AG09309 (cell line): Measurements from ENCODE around the gene BTC.
"Not testable (repeated sequence)": the region's sequence is repeated elsewhere in the genome, so short reads cannot be mapped to it uniquely, and the experiment has no call there.

Experiments
- DNase-seq: peaks from one replicate; pipeline ENCODE4 v3.0.0-alpha.2; 2010; ENCODE audit warnings: low read depth
- H3K4me3 ChIP-seq: 2 replicates; pipeline ENCODE4 v1.5.1; 2011; ENCODE audit warnings: mild to moderate bottlenecking, low read depth, low read length, moderate library complexity; ENCODE audit not compliant: control insufficient read depth
- CTCF ChIP-seq: IDR thresholded peaks from 2 replicates; pipeline ENCODE4 v1.5.1; 2011; ENCODE audit warnings: mild to moderate bottlenecking, low read depth, low read length, inconsistent platforms; ENCODE audit not compliant: insufficient read depth, control insufficient read depth; ENCODE audit errors: missing control alignments

BTC gene

GRCh38 chr4:74715706-74716435 is 78.5 kb downstream of the BTC start:
- no peak for DNase-seq
- no peak for TF ChIP-seq CTCF
- no peak overlapping the region for H3K4me3 ChIP-seq

GRCh38 chr4:74714611-74715130 is 79.7 kb downstream of the BTC start:
- DNase-seq = no peak
- no peak for TF ChIP-seq CTCF
- no peak overlapping the region for H3K4me3 ChIP-seq

- H3K4me3 ChIP-seq, DNase-seq: not testable (repeated sequence)
Observed at GRCh38 chr4:74708135-74708534, 86.2 kb downstream of the BTC start.
